Measurements from ENCODE around the gene ALK. TPM values are rescaled to one million over a fixed set of nuclear protein-coding genes. Genes with fewer than 3 reads are reported as not detected.

The ALK gene
- total RNA-seq, 1 donor from 2014 or later: 0.14 TPM

DNA sequence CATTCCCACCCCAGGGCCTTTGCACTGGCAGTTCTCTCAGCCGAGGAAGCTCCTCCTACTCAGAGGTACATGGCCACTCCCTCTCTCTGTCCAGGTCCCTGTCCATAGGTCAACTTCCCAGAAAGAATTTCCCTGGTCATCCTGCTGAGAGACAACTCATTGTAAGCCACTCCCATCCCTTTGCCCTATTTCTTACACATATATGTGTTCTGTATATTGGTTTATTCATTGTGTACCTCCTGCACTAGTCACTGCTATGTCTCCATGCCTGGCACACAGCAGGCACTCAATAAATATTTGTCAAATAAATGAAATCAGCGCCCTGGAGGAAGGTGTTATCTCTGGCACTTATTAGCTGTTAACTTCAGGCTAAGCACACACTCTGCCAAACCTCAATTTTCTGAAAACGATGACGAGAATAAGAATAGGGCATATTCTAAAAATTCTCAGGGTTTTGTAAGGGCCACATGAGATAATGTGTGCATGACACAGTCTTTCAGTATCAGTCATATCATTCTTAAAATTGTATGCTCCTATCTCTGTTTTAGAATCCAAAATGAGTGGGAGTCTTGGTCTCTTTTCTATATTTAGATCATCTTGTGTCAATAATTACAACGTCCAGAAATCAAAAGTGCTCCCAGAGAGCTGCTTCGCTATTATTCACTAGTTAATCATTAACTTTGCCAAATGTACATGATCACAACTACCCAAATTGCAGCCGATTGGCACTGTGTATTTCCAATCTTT is 198.0 kb downstream of the ALK start:
- Histone ChIP-seq H3K4me1 (no peaks in the 10 kb centered on the region), H3K27me3 (ENCODE audit: low read depth) (peaks cover 44% of the 10 kb centered on the region), H3K4me3 (no peak overlapping the region), H3K36me3 (no peaks in the 10 kb centered on the region), H3K9me3 (replicated peaks) (no peaks in the 10 kb centered on the region), H3K27ac (replicated peaks) (no peak overlapping the region)
- TF ChIP-seq CTCF (IDR thresholded peaks at IDR 0.05; ENCODE audit: borderline replicate concordance): no peak
- intact Hi-C loops (cut with micrococcal nuclease): no loop called here
- DNase-seq: no peak

DNA sequence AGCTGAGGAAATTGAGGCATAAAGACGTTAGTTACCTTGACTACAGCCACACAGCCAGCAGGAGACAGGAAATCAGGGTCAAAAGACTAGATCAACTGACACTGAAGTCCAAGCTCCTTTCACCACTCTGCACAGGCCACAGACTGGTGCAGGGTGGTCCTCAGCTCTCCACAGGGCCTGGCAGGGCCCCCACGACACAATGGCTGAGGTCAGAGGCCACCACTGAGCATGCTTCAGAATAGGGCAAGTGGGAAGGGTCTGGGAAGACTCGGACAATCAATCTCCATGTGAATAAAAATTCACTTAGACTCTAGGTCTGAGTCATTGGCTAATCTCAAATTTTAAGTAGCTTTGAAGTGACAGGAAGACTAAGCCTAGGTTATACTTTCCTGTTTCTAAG is 201.7 kb downstream of the ALK start:
- Histone ChIP-seq H3K9me3 (replicated peaks) (no peaks in the 10 kb centered on the region), H3K4me1 (no peaks in the 10 kb centered on the region), H3K36me3 (no peaks in the 10 kb centered on the region), H3K27ac (replicated peaks) (no peak overlapping the region), H3K27me3 (ENCODE audit: low read depth) (peaks cover 36% of the 10 kb centered on the region), H3K4me3 (no peak overlapping the region)
- no peak for TF ChIP-seq CTCF (IDR thresholded peaks at IDR 0.05; ENCODE audit: borderline replicate concordance)
- intact Hi-C loops (cut with micrococcal nuclease): no loop called here
- no peak for DNase-seq

- Histone ChIP-seq H3K4me1 (no peaks in the 10 kb centered on the region), H3K27me3 (ENCODE audit: low read depth) (peaks cover 36% of the 10 kb centered on the region), H3K9me3 (replicated peaks) (no peaks in the 10 kb centered on the region), H3K27ac (replicated peaks) (no peak overlapping the region), H3K4me3 (no peak overlapping the region), H3K36me3 (no peaks in the 10 kb centered on the region)
- TF ChIP-seq CTCF (IDR thresholded peaks at IDR 0.05; ENCODE audit: borderline replicate concordance): no peak
- no peak for DNase-seq
- intact Hi-C loops (cut with micrococcal nuclease): no loop called here
Observed at GRCh38 chr2:29718076-29718686, 203.2 kb downstream of the ALK start.

GRCh38 chr2:29715655-29716054 is 205.7 kb downstream of the ALK start:
- no peaks in the 10 kb centered on the region for H3K36me3 ChIP-seq
- no peaks in the 10 kb centered on the region for H3K9me3 ChIP-seq (replicated peaks)
- intact Hi-C loops (cut with micrococcal nuclease): no loop called here
- no peak overlapping the region for H3K4me3 ChIP-seq
- peaks cover 46% of the 10 kb centered on the region for H3K27me3 ChIP-seq (ENCODE audit: low read depth)
- no peaks in the 10 kb centered on the region for H3K4me1 ChIP-seq
- no peak for DNase-seq
- TF ChIP-seq CTCF (IDR thresholded peaks at IDR 0.05; ENCODE audit: borderline replicate concordance): no peak
- H3K27ac ChIP-seq (replicated peaks): no peak overlapping the region

DNA sequence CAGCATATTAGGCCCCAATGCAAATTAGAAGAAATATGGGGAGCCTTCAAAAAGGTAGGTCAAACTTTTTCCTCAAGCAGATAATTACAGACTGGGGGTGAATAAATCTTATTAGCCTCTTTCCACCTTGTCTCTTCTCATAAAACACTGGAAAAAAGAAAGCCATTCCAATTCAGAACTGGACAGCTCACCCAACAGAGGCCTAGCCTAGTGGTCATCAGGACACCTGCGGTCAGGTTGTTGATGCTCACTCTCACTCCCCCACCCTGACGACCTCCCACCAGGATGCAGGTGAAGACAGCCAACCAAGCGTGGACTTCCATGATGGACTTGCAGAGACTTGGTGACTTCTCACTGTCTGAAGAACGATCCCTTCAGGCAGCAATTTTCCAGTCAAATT is 207.1 kb downstream of the ALK start:
- Histone ChIP-seq H3K4me3 (no peak overlapping the region), H3K36me3 (no peaks in the 10 kb centered on the region), H3K4me1 (no peaks in the 10 kb centered on the region), H3K27me3 (ENCODE audit: low read depth) (peaks cover 34% of the 10 kb centered on the region), H3K9me3 (replicated peaks) (no peaks in the 10 kb centered on the region), H3K27ac (replicated peaks) (no peak overlapping the region)
- intact Hi-C loops (cut with micrococcal nuclease): no loop called here
- DNase-seq: no peak
- no peak for TF ChIP-seq CTCF (IDR thresholded peaks at IDR 0.05; ENCODE audit: borderline replicate concordance)

Measured in left ventricle myocardium inferior (tissue), 1 donor.